Measurements from ENCODE around the gene MAFB. TPM values are rescaled to one million over a fixed set of nuclear protein-coding genes. Genes with fewer than 3 reads are reported as not detected.

Gene MAFB
- total and polyA plus RNA-seq, 4 donors = 9.7 to 12.9 (median 11.4) TPM

DNA sequence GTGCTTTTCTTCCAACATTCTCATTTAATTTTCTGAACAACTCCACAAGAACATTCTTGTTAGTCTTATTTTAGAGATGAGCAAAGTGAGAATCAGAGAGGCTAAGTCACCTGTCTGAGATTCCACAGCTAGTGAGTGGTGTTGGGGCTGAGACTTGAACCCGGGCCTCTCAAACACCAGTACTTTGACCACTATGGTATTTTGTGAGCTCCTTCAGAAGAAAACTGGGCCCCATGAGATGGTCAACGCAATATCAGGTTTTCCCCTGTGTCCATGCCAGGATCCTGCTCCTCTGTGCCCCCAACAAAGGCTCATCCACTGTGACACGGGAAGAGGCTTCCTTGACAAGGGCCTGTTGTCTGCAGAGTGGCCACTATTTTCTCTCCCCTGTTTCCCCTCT, 51.9 kb downstream of the MAFB start:
- WGBS = 95% methylated on average over 3 of the region's 3 CpGs
- peak; percentile 17 for DNase-seq (ENCODE audit: low spot score)

DNA sequence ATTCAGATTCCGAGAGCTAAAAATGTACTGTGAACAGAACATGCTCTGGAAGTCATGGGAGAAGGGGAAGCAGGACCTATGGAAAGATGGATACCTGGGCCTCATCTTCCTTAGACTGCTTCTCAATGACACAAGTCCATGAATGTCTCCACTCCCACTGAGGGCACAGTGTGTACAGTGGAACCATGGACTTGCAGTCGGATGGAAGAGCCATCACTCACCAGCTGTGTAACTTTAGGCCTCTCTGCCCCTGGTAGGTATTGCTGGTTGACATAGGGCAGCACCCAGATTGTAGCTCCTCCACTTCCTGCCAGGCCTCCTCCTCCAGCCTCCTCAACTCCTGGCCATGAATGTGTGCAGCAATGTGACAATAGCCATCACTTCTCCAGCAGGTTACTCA, 52.5 kb downstream of the MAFB start:
- Histone ChIP-seq H3K9ac (ENCODE audit: low read depth in 1 of 2, low read length in 2 of 2) (no peak overlapping the region), H3K36me3 (ENCODE audit: control insufficient read depth in 4 of 4, insufficient read depth in 3 of 4, low read depth in 1 of 4, low read length in 3 of 4) (no peaks in the 10 kb centered on the region), H3K27ac (ENCODE audit: low read depth in 1 of 2, low read length in 2 of 2) (no peak overlapping the region), H3K27me3 (ENCODE audit: control insufficient read depth in 4 of 4, insufficient read depth in 4 of 4, low read length in 3 of 4) (no peaks in the 10 kb centered on the region), H3K4me3 (ENCODE audit: low read depth in 1 of 3, low read length in 3 of 3) (no peak overlapping the region), H3K4me1 (ENCODE audit: control insufficient read depth in 4 of 4, insufficient read depth in 4 of 4, low read length in 3 of 4) (peaks cover 0 to 25% (median 18%) of the 10 kb centered on the region in 4 donors), H3K9me3 (ENCODE audit: control insufficient read depth in 4 of 4, low read length in 3 of 4) (no peaks in the 10 kb centered on the region)
- DNase-seq (ENCODE audit: low spot score) = peak; percentile 16
- WGBS = 98% methylated on average over 2 of the region's 2 CpGs
- no peak for TF ChIP-seq RXRA (IDR thresholded peaks at IDR 0.05)
- no peak for TF ChIP-seq SP1 (IDR thresholded peaks at IDR 0.05)
- TF ChIP-seq GABPA (IDR thresholded peaks at IDR 0.05 in 1 of 2, conservative IDR thresholded peaks at IDR 0.05 in 1 of 2) = no peak
- no peak for TF ChIP-seq TAF1 (conservative IDR thresholded peaks at IDR 0.05)
- no peak for TF ChIP-seq JUND (IDR thresholded peaks at IDR 0.05)
- TF ChIP-seq, protein P1, sequence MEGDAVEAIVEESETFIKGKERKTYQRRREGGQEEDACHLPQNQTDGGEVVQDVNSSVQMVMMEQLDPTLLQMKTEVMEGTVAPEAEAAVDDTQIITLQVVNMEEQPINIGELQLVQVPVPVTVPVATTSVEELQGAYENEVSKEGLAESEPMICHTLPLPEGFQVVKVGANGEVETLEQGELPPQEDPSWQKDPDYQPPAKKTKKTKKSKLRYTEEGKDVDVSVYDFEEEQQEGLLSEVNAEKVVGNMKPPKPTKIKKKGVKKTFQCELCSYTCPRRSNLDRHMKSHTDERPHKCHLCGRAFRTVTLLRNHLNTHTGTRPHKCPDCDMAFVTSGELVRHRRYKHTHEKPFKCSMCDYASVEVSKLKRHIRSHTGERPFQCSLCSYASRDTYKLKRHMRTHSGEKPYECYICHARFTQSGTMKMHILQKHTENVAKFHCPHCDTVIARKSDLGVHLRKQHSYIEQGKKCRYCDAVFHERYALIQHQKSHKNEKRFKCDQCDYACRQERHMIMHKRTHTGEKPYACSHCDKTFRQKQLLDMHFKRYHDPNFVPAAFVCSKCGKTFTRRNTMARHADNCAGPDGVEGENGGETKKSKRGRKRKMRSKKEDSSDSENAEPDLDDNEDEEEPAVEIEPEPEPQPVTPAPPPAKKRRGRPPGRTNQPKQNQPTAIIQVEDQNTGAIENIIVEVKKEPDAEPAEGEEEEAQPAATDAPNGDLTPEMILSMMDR (IDR thresholded peaks at IDR 0.05; ENCODE audit: low read depth, low read length, missing input control) = no peak
- TF ChIP-seq, protein P2, sequence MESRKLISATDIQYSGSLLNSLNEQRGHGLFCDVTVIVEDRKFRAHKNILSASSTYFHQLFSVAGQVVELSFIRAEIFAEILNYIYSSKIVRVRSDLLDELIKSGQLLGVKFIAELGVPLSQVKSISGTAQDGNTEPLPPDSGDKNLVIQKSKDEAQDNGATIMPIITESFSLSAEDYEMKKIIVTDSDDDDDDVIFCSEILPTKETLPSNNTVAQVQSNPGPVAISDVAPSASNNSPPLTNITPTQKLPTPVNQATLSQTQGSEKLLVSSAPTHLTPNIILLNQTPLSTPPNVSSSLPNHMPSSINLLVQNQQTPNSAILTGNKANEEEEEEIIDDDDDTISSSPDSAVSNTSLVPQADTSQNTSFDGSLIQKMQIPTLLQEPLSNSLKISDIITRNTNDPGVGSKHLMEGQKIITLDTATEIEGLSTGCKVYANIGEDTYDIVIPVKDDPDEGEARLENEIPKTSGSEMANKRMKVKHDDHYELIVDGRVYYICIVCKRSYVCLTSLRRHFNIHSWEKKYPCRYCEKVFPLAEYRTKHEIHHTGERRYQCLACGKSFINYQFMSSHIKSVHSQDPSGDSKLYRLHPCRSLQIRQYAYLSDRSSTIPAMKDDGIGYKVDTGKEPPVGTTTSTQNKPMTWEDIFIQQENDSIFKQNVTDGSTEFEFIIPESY (IDR thresholded peaks at IDR 0.05) = no peak
- TF ChIP-seq HNF4A (conservative IDR thresholded peaks at IDR 0.05) = no peak

More for the DNA sequence above, 51.9 kb downstream of the MAFB start:
- Histone ChIP-seq H3K9me3 (ENCODE audit: control insufficient read depth in 4 of 4, low read length in 3 of 4) (no peaks in the 10 kb centered on the region), H3K4me3 (ENCODE audit: low read depth in 1 of 3, low read length in 3 of 3) (no peak overlapping the region), H3K9ac (ENCODE audit: low read depth in 1 of 2, low read length in 2 of 2) (no peak overlapping the region), H3K4me1 (ENCODE audit: control insufficient read depth in 4 of 4, insufficient read depth in 4 of 4, low read length in 3 of 4) (peaks cover 2 to 31% (median 23%) of the 10 kb centered on the region in 4 donors), H3K36me3 (ENCODE audit: control insufficient read depth in 4 of 4, insufficient read depth in 3 of 4, low read depth in 1 of 4, low read length in 3 of 4) (no peaks in the 10 kb centered on the region), H3K27ac (ENCODE audit: low read depth in 1 of 2, low read length in 2 of 2) (no peak overlapping the region), H3K27me3 (ENCODE audit: control insufficient read depth in 4 of 4, insufficient read depth in 4 of 4, low read length in 3 of 4) (no peaks in the 10 kb centered on the region)
- TF ChIP-seq SP1 (IDR thresholded peaks at IDR 0.05) = no peak
- TF ChIP-seq NR2F2 (IDR thresholded peaks at IDR 0.05) = no peak
- no peak for TF ChIP-seq ATF3 (IDR thresholded peaks at IDR 0.05)
- TF ChIP-seq, protein P1 (IDR thresholded peaks at IDR 0.05; ENCODE audit: low read depth, low read length, missing input control) = no peak
- TF ChIP-seq, protein P3, sequence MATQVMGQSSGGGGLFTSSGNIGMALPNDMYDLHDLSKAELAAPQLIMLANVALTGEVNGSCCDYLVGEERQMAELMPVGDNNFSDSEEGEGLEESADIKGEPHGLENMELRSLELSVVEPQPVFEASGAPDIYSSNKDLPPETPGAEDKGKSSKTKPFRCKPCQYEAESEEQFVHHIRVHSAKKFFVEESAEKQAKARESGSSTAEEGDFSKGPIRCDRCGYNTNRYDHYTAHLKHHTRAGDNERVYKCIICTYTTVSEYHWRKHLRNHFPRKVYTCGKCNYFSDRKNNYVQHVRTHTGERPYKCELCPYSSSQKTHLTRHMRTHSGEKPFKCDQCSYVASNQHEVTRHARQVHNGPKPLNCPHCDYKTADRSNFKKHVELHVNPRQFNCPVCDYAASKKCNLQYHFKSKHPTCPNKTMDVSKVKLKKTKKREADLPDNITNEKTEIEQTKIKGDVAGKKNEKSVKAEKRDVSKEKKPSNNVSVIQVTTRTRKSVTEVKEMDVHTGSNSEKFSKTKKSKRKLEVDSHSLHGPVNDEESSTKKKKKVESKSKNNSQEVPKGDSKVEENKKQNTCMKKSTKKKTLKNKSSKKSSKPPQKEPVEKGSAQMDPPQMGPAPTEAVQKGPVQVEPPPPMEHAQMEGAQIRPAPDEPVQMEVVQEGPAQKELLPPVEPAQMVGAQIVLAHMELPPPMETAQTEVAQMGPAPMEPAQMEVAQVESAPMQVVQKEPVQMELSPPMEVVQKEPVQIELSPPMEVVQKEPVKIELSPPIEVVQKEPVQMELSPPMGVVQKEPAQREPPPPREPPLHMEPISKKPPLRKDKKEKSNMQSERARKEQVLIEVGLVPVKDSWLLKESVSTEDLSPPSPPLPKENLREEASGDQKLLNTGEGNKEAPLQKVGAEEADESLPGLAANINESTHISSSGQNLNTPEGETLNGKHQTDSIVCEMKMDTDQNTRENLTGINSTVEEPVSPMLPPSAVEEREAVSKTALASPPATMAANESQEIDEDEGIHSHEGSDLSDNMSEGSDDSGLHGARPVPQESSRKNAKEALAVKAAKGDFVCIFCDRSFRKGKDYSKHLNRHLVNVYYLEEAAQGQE (IDR thresholded peaks at IDR 0.05) = no peak
- no peak for TF ChIP-seq GABPA (IDR thresholded peaks at IDR 0.05 in 1 of 2, conservative IDR thresholded peaks at IDR 0.05 in 1 of 2)
- TF ChIP-seq RAD21 (IDR thresholded peaks at IDR 0.05) = no peak
- TF ChIP-seq MAX (IDR thresholded peaks at IDR 0.05) = no peak
- TF ChIP-seq HNF4G (IDR thresholded peaks at IDR 0.05) = no peak

Data from liver (tissue), 9 donors.